NCI-H2081 (cell line): Measurements from ENCODE around the gene GID4.
A peak's percentile ranks its signal among the peaks of the same experiment; 100 is the strongest.

ENCODE experiments used
- DNase-seq, 2 experiments: peaks; one replicate each; lab custom pipeline; 2025; lab: John Stamatoyannopoulos, UW

GID4 gene

GRCh38 chr17:18043491-18043890, 4.3 kb downstream of the GID4 start:
- no peak for DNase-seq

GRCh38 chr17:18044609-18045008, 5.4 kb downstream of the GID4 start:
- DNase-seq: no peak

DNA sequence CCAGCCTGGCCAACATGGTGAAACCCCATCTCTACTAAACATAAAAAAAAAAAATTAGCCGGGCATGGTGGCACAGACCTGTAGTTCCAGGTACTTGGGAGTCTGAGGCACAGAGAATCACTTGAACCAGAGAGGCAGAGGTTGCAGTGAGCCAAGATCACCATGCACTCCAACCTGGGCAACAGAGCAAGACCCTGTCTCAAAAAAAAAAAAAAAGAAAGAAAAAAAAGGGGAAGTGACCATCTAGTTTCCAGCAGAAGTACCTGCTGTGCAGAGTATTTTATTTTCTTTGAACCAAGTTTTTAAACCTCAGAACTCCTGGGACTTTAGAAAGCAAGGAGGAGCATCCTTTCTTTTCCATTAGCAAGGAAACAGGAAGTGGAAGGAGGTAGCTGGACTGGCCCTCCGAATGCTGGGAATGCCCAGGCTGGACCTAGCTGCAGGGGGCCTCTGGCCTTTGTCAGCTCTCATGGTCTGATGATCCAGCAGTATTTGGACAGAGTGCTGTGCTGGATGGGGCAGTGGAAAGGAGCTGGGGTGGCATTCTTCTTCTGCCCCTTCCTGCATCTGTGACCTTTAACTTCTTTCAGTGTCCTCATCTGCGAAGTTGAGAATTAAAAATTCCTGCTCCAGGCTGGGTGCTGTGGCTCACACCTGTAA, 6.6 kb downstream of the GID4 start:
- DNase-seq: no peak

- no peak for DNase-seq
Observed at GRCh38 chr17:18055597-18055996, 16.4 kb downstream of the GID4 start.

GRCh38 chr17:18056214-18056613, 17.0 kb downstream of the GID4 start:
- DNase-seq: no peak

GRCh38 chr17:18059283-18059682, 20.1 kb downstream of the GID4 start:
- DNase-seq: no peak

GRCh38 chr17:18064053-18064452, 24.8 kb downstream of the GID4 start:
- DNase-seq: no peak

- no peak for DNase-seq
Observed at GRCh38 chr17:18065546-18065945, 26.3 kb downstream of the GID4 start.

DNA sequence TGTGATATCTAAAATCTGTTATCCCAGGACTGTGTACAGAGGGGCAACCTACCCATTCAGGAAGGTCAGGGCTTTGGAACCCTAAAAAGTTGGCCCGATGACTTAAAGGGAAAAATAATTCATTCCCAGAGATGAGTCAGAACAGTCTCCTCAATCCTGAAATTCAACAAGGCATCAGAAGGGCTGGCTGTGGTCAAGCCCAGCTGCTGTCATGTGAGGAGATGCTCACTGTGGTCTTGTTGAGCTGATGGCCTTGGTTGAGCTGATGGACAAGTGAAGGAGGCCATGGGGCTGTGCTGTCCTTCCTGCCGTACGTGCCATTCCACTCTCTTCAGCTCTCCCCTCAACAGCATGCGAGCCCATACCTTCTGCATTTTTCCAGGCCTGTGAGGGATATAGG, 27.7 kb downstream of the GID4 start:
- no peak for DNase-seq

DNA sequence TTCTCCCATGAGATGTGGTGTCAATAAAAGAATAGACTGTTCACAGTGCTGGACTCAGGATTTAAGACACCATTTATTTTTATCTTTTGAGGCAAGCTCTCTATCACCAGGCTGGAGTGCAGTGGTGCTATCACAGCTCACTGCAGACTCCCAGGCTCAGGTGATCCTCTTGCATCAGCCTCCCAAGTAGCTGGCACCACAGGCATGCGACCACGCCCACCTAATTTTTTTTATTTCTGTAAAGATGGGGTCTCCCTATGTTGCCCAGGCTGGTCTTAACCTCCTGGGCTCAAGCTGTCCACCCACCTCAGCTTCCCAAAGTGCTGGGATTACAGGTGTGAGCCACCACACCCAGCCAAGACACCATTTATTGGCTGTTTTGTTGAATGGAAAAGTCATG, 29.9 kb downstream of the GID4 start:
- DNase-seq: no peak

- DNase-seq: peak in 1 of 2 experiments; percentile 1
Observed at GRCh38 chr17:18070861-18071340, 31.7 kb downstream of the GID4 start.

- no peak for DNase-seq
Observed at GRCh38 chr17:18071751-18072150, 32.5 kb downstream of the GID4 start.

DNA sequence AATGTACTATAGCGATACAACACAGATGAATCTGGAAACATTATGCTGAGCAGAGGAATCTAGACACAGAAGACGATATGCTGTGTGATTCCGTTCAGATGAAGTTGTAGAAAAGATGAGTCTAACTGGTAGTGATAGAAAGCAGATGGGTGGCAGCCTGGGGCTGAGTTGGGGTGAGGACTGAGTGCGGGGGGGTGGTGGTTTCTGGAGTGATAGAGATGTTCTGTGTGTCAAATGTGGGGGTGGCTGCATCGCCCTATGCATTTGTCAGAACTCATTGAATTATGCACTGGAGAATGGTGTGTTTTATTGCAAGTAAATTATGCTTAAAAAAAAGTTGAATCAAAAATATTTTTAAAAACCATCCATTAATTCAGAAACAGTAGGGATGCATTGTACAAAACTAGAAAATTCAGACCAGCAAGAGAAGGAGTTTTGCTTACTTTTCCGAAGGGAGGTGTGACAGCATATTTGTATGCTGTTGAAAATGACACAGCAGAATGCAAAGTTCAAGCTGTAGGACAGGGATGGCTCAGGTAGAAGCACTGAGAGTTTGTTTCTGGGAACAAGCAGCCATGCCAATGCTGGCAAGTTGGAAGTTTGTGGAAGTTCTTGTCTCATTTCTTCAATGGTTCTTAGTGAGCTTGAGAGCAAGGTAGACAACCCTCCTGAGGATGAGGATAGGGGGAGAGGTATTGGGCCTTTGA, 35.5 kb downstream of the GID4 start:
- DNase-seq: no peak

DNA sequence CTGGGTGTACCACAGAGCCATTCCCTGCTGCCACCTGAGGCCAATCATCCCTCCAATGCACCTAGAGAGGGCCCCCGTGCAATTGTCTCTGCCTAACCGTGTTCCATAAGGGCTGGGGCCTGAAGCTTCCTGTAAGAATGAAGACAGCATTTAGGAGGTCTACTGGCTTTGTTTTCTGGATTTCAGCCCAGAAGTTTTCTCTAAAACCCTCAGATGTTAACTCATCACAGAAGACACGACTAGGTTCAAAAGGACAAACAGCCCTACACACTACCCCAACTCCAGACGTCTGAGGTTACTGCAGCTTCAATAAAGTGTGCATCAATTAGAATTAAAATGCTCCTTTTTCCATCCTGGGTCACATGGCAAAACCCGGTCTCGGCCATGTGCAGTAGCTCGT, 37.7 kb downstream of the GID4 start:
- no peak for DNase-seq

DNA sequence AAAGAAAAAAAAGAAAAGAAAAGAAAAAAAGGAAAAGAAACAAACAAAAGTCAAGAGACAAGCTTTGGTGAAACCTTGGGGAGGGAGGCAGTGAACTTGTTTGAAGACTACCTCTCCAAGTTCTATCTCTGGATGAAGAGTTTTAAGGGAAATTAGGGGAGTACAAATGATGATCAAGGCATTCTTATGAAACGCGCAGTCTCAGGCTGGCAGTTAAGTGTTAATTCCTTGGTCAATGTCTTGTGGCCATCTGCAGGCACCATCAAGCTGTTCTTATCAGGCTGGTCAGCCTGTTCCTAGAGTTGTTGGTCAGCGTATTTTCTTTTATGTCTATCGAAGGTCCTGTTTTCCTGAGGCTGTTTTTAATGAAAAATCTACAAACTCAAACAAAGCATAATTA, 40.3 kb downstream of the GID4 start:
- DNase-seq: no peak

- DNase-seq: no peak
Observed at GRCh38 chr17:18084256-18084655, 45.0 kb downstream of the GID4 start.

- DNase-seq: peak; percentile 83 to 85
Observed at GRCh38 chr17:18087610-18088491, 48.6 kb downstream of the GID4 start, which contains the start of gene DRG2. TSS of gene DRG2 (plus strand) at chr17:18087948. CDS start at chr17:18088024, 76 bp downstream.

DNA sequence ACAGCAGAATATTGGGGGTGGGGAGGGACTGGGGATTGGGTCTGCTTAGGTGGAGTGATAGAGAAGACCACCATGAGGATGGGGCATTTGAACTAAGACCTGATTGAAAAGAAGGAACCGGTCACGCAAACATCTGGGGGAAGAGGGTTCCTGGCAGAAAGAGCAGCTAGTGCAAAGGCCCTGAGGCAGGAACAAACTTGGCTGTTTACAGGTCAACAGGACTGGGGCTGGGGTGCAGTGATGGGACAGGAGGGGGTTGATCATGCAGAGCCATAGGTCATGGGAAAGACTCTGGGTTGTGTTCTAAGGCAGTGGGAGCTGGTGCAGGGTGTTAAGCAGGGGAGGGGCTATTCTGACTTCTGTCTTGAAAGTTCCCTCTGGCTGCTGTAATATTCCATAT, 50.4 kb downstream of the GID4 start:
- DNase-seq: no peak

GRCh38 chr17:18093616-18094408, 54.6 kb downstream of the GID4 start:
- DNase-seq: peak in 1 of 2 experiments; percentile 5

- no peak for DNase-seq
Observed at GRCh38 chr17:18094409-18094807, 55.2 kb downstream of the GID4 start.

GRCh38 chr17:18099516-18099915, 60.3 kb downstream of the GID4 start:
- no peak for DNase-seq

DNA sequence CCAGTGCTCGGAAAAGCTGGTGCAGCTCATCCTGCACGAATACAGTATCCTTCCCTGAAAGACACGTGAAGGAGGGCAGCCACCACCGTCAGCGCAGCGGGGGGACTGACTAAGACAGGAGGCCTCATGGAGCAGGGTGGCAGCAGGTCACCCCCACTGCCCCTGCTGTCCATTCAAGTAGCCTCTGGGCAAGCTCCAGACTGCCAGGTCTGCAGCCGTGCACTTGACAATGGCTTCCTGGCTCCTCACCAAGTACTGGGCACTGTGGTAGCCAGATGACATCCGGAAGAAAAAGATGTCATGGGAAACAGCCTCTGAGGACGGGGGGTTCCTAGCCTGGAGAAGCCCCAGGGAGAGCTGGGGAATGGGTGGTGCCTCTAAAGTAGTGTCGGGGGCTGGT, 61.4 kb downstream of the GID4 start:
- DNase-seq: no peak
